Measurements from ENCODE around the gene ERAP2. TPM values are rescaled to one million over a fixed set of nuclear protein-coding genes. Genes with fewer than 3 reads are reported as not detected.

The ERAP2 gene
- total RNA-seq, 1 donor from 2014 or later, result not detected

GRCh38 chr5:96931605-96932004, 55.3 kb downstream of the ERAP2 start:
- H3K27ac Mint-ChIP-seq, result no peak overlapping the region
- no peaks in the 10 kb centered on the region for H3K36me3 Mint-ChIP-seq (ENCODE audit: insufficient read depth)
- DNase-seq (ENCODE audit: low spot score, unreplicated experiment), result no peak
- H3K4me3 Mint-ChIP-seq (ENCODE audit: low read depth), result no peak overlapping the region
- no peak for TF ChIP-seq CTCF (IDR thresholded peaks at IDR 0.05; ENCODE audit: unreplicated experiment)
- H3K9me3 Mint-ChIP-seq (ENCODE audit: low read depth), result no peaks in the 10 kb centered on the region
- no peaks in the 10 kb centered on the region for H3K27me3 Mint-ChIP-seq
- H3K4me1 Mint-ChIP-seq (ENCODE audit: low read depth), result peaks cover 19% of the 10 kb centered on the region

- Mint-ChIP-seq H3K27me3 (no peaks in the 10 kb centered on the region), H3K4me3 (ENCODE audit: low read depth) (no peak overlapping the region), H3K4me1 (ENCODE audit: low read depth) (peaks cover 21% of the 10 kb centered on the region), H3K9me3 (ENCODE audit: low read depth) (no peaks in the 10 kb centered on the region), H3K36me3 (ENCODE audit: insufficient read depth) (no peaks in the 10 kb centered on the region), H3K27ac (no peak overlapping the region)
- DNase-seq (ENCODE audit: low spot score, unreplicated experiment), result no peak
- TF ChIP-seq CTCF (IDR thresholded peaks at IDR 0.05; ENCODE audit: unreplicated experiment), result no peak
These were observed 55.7 kb downstream of the ERAP2 start for GRCh38 chr5:96932026-96932425.

- H3K9me3 Mint-ChIP-seq (ENCODE audit: low read depth), result no peaks in the 10 kb centered on the region
- TF ChIP-seq CTCF (IDR thresholded peaks at IDR 0.05; ENCODE audit: unreplicated experiment), result no peak
- H3K36me3 Mint-ChIP-seq (ENCODE audit: insufficient read depth), result no peaks in the 10 kb centered on the region
- H3K27ac Mint-ChIP-seq, result peak overlapping the region; percentile 99
- no peak for DNase-seq (ENCODE audit: low spot score, unreplicated experiment)
- H3K4me1 Mint-ChIP-seq (ENCODE audit: low read depth), result peaks cover 24% of the 10 kb centered on the region
- peak overlapping the region; percentile 94 for H3K4me3 Mint-ChIP-seq (ENCODE audit: low read depth)
- H3K27me3 Mint-ChIP-seq, result no peaks in the 10 kb centered on the region
These were observed 57.7 kb downstream of the ERAP2 start for GRCh38 chr5:96933764-96934707.

- no peaks in the 10 kb centered on the region for H3K27me3 Mint-ChIP-seq
- H3K4me1 Mint-ChIP-seq (ENCODE audit: low read depth), result peaks cover 24% of the 10 kb centered on the region
- TF ChIP-seq CTCF (IDR thresholded peaks at IDR 0.05; ENCODE audit: unreplicated experiment), result peak; percentile 29
- H3K4me3 Mint-ChIP-seq (ENCODE audit: low read depth), result peak overlapping the region; percentile 94
- H3K9me3 Mint-ChIP-seq (ENCODE audit: low read depth), result no peaks in the 10 kb centered on the region
- peak overlapping the region; percentile 99 for H3K27ac Mint-ChIP-seq
- peak; percentile 88 for DNase-seq (ENCODE audit: low spot score, unreplicated experiment)
- no peaks in the 10 kb centered on the region for H3K36me3 Mint-ChIP-seq (ENCODE audit: insufficient read depth)
These were observed 58.6 kb downstream of the ERAP2 start for GRCh38 chr5:96934708-96935558.

Data from progenitor cell of endocrine pancreas (in vitro differentiated cells).